K562 (cell line): Measurements from ENCODE around the gene SCAPER. TPM values are rescaled to one million over a fixed set of nuclear protein-coding genes. Genes with fewer than 3 reads are reported as not detected.

Experiments used
- ATAC-seq: fragments of 200-7000 bp; cut with Tn5 transposase; 3 replicates; pipeline ENCODE4 v1.9.1; 2020; ENCODE audit warnings: moderate library complexity
- BruUV-seq: library from RNA; stranded (reverse); fragments of 400-500 nt; replicated peaks from 2 replicates; lab custom pipeline; 2021; lab: Mats Ljungman, UMichigan
- CTCF ChIA-PET: fragments of 300-600 bp; formaldehyde crosslinking; extraction: SDS; loops from one replicate; lab custom pipeline; 2021; ENCODE audit warnings: low intra/inter-chr PET ratio; lab: Yijun Ruan, JAX
- POLR2A ChIA-PET: fragments of 300-600, 350-650 bp; sonication (Branson Sonifier 250); formaldehyde crosslinking; extraction: SDS; loops from one replicate; lab custom pipeline; 2021; ENCODE audit warnings: antibody characterized with exemption, inconsistent platforms; lab: Yijun Ruan, JAX
- DNase-seq, 4 experiments: peaks; one replicate each; pipeline versions ENCODE4 v3.0.0 to v3.0.0-alpha.2; 2011 to 2018; ENCODE audit warnings: low spot score in 3 of 4, mixed read lengths in 3 of 4; ENCODE audit errors: extremely low read depth in 1 of 4
- FAIRE-seq: peaks from 2 replicates; lab custom pipeline; 2011; peaks lifted over from hg19 to GRCh38; lab: Jason Lieb, UNC
- H2AFZ ChIP-seq: 2 replicates; pipeline ENCODE4 v1.6.0; 2011; ENCODE audit warnings: low read depth, low read length, control low read depth, inconsistent platforms
- H3K27ac ChIP-seq: fragments of 200-600 bp; 3 replicates; pipeline ENCODE4 v1.8.0; 2011; ENCODE audit warnings: low read depth, mild to moderate bottlenecking, control low read depth, inconsistent platforms, low read length, moderate library complexity, mixed read lengths; ENCODE audit errors: extremely low read depth
- H3K27me3 ChIP-seq, 2 experiments: fragments of 300-600 bp in 1 of 2; 2 replicates in 1 of 2; 3 replicates in 1 of 2; pipeline versions ENCODE4 v1.6.0 to v1.8.0; 2011; ENCODE audit warnings: inconsistent platforms in 2 of 2, low read length in 2 of 2, mild to moderate bottlenecking in 1 of 2, mixed read lengths in 1 of 2, moderate library complexity in 1 of 2; ENCODE audit not compliant: control insufficient read depth in 2 of 2, insufficient read depth in 2 of 2
- H3K36me3 ChIP-seq: fragments of 300-600 bp; 3 replicates; pipeline ENCODE4 v1.8.0; 2011; ENCODE audit warnings: mild to moderate bottlenecking, low read length, inconsistent platforms; ENCODE audit not compliant: control insufficient read depth, insufficient read depth
- H3K4me1 ChIP-seq, 2 experiments: fragments of 200-600 bp in 1 of 2; replicated peaks in 1 of 2; 2 replicates in 1 of 2; 3 replicates in 1 of 2; pipeline versions ENCODE4 v1.5.1 to v1.8.0; 2011; ENCODE audit warnings: inconsistent platforms in 2 of 2, low read length in 2 of 2, mild to moderate bottlenecking in 1 of 2, mixed read lengths in 1 of 2, moderate library complexity in 1 of 2; ENCODE audit not compliant: control insufficient read depth in 2 of 2, insufficient read depth in 2 of 2
- H3K4me2 ChIP-seq: 2 replicates; pipeline ENCODE4 v1.6.1; 2011; ENCODE audit warnings: low read length, control low read depth, inconsistent platforms, mixed read lengths; ENCODE audit not compliant: insufficient read depth
- H3K4me3 ChIP-seq: fragments of 200-600 bp; sonication (generic), shearing (Covaris generic); 2 replicates; pipeline ENCODE4 v1.5.1; 2016; ENCODE audit warnings: control low read depth, inconsistent platforms
- H3K79me2 ChIP-seq: fragments of 200-600 bp; 3 replicates; pipeline ENCODE4 v1.8.0; 2011; ENCODE audit warnings: low read length, inconsistent platforms; ENCODE audit not compliant: control insufficient read depth, insufficient read depth
- H3K9ac ChIP-seq, 2 experiments: 2 replicates each; pipeline versions ENCODE4 v1.6.0 to v1.6.1; 2011; ENCODE audit warnings: low read depth in 2 of 2, low read length in 2 of 2, control low read depth in 1 of 2, inconsistent platforms in 1 of 2, mild to moderate bottlenecking in 1 of 2, mixed read lengths in 1 of 2; ENCODE audit not compliant: insufficient read depth in 1 of 2
- H3K9me1 ChIP-seq: one replicate; pipeline ENCODE4 v1.6.0; 2011; ENCODE audit warnings: inconsistent platforms, mild to moderate bottlenecking, low read length, moderate library complexity; ENCODE audit not compliant: control insufficient read depth, insufficient read depth
- H3K9me3 ChIP-seq: replicated peaks from 2 replicates; pipeline ENCODE4 v1.5.1; 2011; ENCODE audit warnings: low read depth, low read length, inconsistent platforms; ENCODE audit not compliant: control insufficient read depth, insufficient read depth
- H4K20me1 ChIP-seq: replicated peaks from 2 replicates; pipeline ENCODE4 v1.6.1; 2011; ENCODE audit warnings: low read length, inconsistent platforms, mixed read lengths; ENCODE audit not compliant: control insufficient read depth, insufficient read depth
- BCLAF1 ChIP-seq, 2 experiments: fragments of 450-650 bp in 1 of 2; IDR thresholded peaks; 2 replicates each; pipeline ENCODE4 v1.6.1; 2011 to 2017; ENCODE audit warnings: low read depth in 2 of 2, antibody characterized with exemption in 1 of 2, borderline replicate concordance in 1 of 2, low read length in 1 of 2, mild to moderate bottlenecking in 1 of 2, mixed read lengths in 1 of 2; ENCODE audit not compliant: control insufficient read depth in 1 of 2
- BDP1 ChIP-seq: IDR thresholded peaks from 3 replicates; pipeline ENCODE4 v1.6.1; 2011; ENCODE audit not compliant: insufficient read length, insufficient read depth
- CLOCK ChIP-seq: fragments of 250-450 bp; sonication (Bioruptor Pico); IDR thresholded peaks from 2 replicates; pipeline ENCODE4 v1.4.0; 2020; ENCODE audit warnings: mild to moderate bottlenecking, moderate library complexity, borderline replicate concordance
- HNRNPUL1 ChIP-seq: fragments of 200-400 bp; formaldehyde crosslinking; IDR thresholded peaks from 2 replicates; pipeline ENCODE4 v1.6.1; 2017; ENCODE audit warnings: low read length
- IRF9 ChIP-seq: fragments of 450-650 bp; IDR thresholded peaks from 2 replicates; pipeline ENCODE4 v1.6.1; 2016; ENCODE audit warnings: missing biosample characterization, missing genetic modification characterization
- NR1H2 ChIP-seq: sonication (generic); formaldehyde crosslinking; IDR thresholded peaks from 2 replicates; pipeline ENCODE4 v1.4.0; 2020; ENCODE audit warnings: mild to moderate bottlenecking, missing genetic modification reagents
- NR3C1 ChIP-seq: sonication (generic); formaldehyde crosslinking; IDR thresholded peaks from 2 replicates; pipeline ENCODE4 v1.8.1; 2022; ENCODE audit warnings: missing genetic modification reagents
- PREB ChIP-seq: sonication (generic); formaldehyde crosslinking; IDR thresholded peaks from 2 replicates; pipeline ENCODE4 v1.8.1; 2023; ENCODE audit warnings: mild to moderate bottlenecking, missing genetic modification reagents
- SMC3 ChIP-seq: conservative IDR thresholded peaks from 2 replicates; pipeline ENCODE4 v1.6.1; 2011; ENCODE audit warnings: low read depth, low read length, improper control_type of control experiment; ENCODE audit not compliant: insufficient read depth
- TARDBP ChIP-seq: fragments of 450-650 bp; IDR thresholded peaks from 2 replicates; pipeline ENCODE4 v1.6.1; 2016
- WGBS: fragments of 100-300 bp; shearing (Covaris generic); methylation state at CpG from one replicate; pipeline ENCODE4 v1.1.6; 2016; ENCODE audit warnings: low coverage, mixed read lengths; ENCODE audit not compliant: insufficient coverage; ENCODE audit errors: missing lambda C conversion rate; 5-methylcytosine and 5-hydroxymethylcytosine counted together
- in situ Hi-C: fragments of 300-500 bp; cut with MboI; formaldehyde crosslinking; loops from 4 replicates; pipeline ENCODE4 v1.15.0; 2018; ENCODE audit warnings: inconsistent platforms, mixed read lengths
- intact Hi-C: fragments of 100-400 bp; cut with micrococcal nuclease; formaldehyde crosslinking; loops from 2 replicates; pipeline ENCODE4 v1.14.2; 2022
- polyA plus RNA-seq, 8 experiments: library from polyadenylated mRNA; depleted of rRNA in 4 of 8; stranded (reverse) in 5 of 8; unstranded in 3 of 8; fragments of >200 nt; fragmentation: Nextera tagmentation in 2 of 8; fragmentation: Illumina TruSeq in 1 of 8; extraction: Ambion mirVana in 2 of 8; extraction: Trizol in 1 of 8; gene quantifications; 2 replicates each; pipeline versions ENCODE4 v1.2.1 to v1.2.3, GENCODE V29; 2011 to 2014; ENCODE audit warnings: inconsistent platforms in 1 of 8, missing spikeins in 1 of 8
- total RNA-seq, 7 experiments: library from RNA; depleted of rRNA in 6 of 7; stranded (reverse); fragments of >200 nt in 6 of 7; fragmentation: Illumina TruSeq in 2 of 7; extraction: Trizol in 2 of 7; gene quantifications; 2 replicates each; pipeline versions ENCODE4 v1.2.1 to v1.2.3, GENCODE V29; 2011 to 2021; ENCODE audit warnings: low replicate concordance in 1 of 7

Gene SCAPER
- total and polyA plus RNA-seq, 9 of the 15 experiments (the other 6 are each of a cell fraction or from before 2014, with no cell fraction given), result 1.3 to 5.7 (median 3.2) TPM

GRCh38 chr15:76480267-76480666 lies 424.9 kb downstream of the SCAPER start:
- DNase-seq (no peak), ATAC-seq (no peak)
- no peaks in the 10 kb centered on the region for H3K79me2 ChIP-seq
- H3K36me3 ChIP-seq, result no peaks in the 10 kb centered on the region
- H3K9ac ChIP-seq, result no peak overlapping the region
- H3K9me1 ChIP-seq, result no peaks in the 10 kb centered on the region
- ChIA-PET CTCF (no interaction called here), POLR2A (no interaction called here)
- no peaks in the 10 kb centered on the region for H3K4me1 ChIP-seq
- no peak overlapping the region for H2AFZ ChIP-seq
- no TSS peak for BruUV-seq
- H4K20me1 ChIP-seq, result no peaks in the 10 kb centered on the region
- WGBS, result 17% methylated on average over 3 of the region's 3 CpGs
- TF ChIP-seq BDP1 (no peak), IRF9 (no peak), NR3C1 (CRISPR knock-in tag) (no peak), NR1H2 (CRISPR knock-in tag) (no peak), CLOCK (CRISPR knock-in tag) (no peak), HNRNPUL1 (no peak), SMC3 (no peak), BCLAF1 (IDR thresholded peaks at IDR 0.05; ENCODE audit: borderline replicate concordance in 1 of 2, control insufficient read depth in 1 of 2, low read depth in 2 of 2, low read length in 1 of 2) (no peak), PREB (CRISPR knock-in tag) (no peak), TARDBP (no peak)
- TF ChIP-seq, all 486 proteins: peak for 0
- H3K4me2 ChIP-seq, result no peak overlapping the region
- no peak overlapping the region for H3K27ac ChIP-seq
- no peak for FAIRE-seq
- intact Hi-C loops, result no loop called here
- no peak overlapping the region for H3K4me3 ChIP-seq
- H3K27me3 ChIP-seq, result peaks cover 0 to 5% of the 10 kb centered on the region in 2 experiments; a peak in 1 of 5 replicates
- in situ Hi-C loops, result no loop called here
- H3K9me3 ChIP-seq, result no peaks in the 10 kb centered on the region
